Retinal pigment epithelial cell (primary cell): ENCODE results near the gene FAM177A1.
A peak's percentile ranks its signal among the peaks of the same experiment; 100 is the strongest.

Experiments used
- DNase-seq: peaks from one replicate; pipeline ENCODE4 v3.0.0-alpha.2; 2010; ENCODE audit warnings: low read depth
- H3K4me3 ChIP-seq: 2 replicates; pipeline ENCODE4 v1.5.1; 2011; ENCODE audit warnings: mild to moderate bottlenecking, low read length, control low read depth, moderate library complexity
- TF ChIP-seq, protein P1 (sequence below): conservative IDR thresholded peaks from 2 replicates; pipeline ENCODE4 v1.5.1; 2011; ENCODE audit warnings: low read depth, low read length, control low read depth, inconsistent platforms

The FAM177A1 gene

GRCh38 chr14:35117112-35117511 lies 71.0 kb downstream of the FAM177A1 start:
- TF ChIP-seq, protein P1, sequence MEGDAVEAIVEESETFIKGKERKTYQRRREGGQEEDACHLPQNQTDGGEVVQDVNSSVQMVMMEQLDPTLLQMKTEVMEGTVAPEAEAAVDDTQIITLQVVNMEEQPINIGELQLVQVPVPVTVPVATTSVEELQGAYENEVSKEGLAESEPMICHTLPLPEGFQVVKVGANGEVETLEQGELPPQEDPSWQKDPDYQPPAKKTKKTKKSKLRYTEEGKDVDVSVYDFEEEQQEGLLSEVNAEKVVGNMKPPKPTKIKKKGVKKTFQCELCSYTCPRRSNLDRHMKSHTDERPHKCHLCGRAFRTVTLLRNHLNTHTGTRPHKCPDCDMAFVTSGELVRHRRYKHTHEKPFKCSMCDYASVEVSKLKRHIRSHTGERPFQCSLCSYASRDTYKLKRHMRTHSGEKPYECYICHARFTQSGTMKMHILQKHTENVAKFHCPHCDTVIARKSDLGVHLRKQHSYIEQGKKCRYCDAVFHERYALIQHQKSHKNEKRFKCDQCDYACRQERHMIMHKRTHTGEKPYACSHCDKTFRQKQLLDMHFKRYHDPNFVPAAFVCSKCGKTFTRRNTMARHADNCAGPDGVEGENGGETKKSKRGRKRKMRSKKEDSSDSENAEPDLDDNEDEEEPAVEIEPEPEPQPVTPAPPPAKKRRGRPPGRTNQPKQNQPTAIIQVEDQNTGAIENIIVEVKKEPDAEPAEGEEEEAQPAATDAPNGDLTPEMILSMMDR: no peak
- no peak for DNase-seq
- no peak overlapping the region for H3K4me3 ChIP-seq

DNA sequence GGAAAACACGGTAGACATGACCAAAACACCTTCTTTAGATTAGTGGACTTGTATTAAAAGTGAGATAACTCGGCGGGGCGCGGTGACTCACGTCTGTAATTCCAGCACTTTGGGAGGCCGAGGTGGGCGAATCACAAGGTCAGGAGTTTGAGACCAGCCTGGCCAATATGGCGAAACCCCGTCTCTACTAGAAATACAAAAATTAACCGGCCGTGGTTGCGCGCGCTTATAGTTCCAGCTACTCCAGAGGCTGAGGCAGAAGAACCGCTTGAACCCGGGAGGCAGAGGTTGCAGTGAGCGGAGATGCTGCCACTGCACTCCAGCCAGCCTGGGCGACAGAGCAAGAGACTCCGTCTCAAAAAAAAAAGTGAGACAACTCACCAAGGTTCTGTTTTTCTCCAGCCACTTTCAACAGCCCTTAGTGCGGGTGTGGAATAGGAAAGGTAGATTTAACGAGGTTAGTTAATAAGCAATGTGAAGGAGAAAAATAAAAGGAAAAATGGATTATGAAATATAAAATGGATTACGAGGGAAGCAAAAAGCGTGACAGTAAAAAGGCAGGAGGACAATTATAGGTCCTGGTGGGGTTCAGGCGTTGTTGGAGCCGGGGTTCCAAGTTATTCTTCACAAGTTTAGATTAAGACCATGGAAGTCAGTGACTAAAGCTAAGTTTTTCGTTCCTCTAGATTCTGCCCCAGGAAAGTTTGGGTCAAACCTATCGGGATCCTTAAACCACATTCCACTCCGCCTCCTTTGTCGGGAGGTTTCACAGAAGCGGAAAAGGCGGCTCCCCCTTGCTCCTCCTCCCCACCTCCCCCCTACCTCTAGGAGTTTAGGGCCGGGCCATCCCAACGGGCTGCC lies 75.2 kb downstream of the FAM177A1 start:
- TF ChIP-seq, protein P1: no peak
- no peak for DNase-seq
- peak overlapping the region; percentile 96 for H3K4me3 ChIP-seq

GRCh38 chr14:35121887-35122695 lies 76.0 kb downstream of the FAM177A1 start, which contains the start of the genes PPP2R3C and PRORP:
TSS of gene PPP2R3C (minus strand) at chr14:35121990. CDS start at chr14:35121959, 31 bp downstream.
TSS of gene PRORP (plus strand) at chr14:35122552. CDS start at chr14:35123246, 694 bp downstream.
- H3K4me3 ChIP-seq: peak within 1 kb of the TSS; percentile 96
- TF ChIP-seq, protein P1: no peak
- DNase-seq: peak; percentile 86

- peak overlapping the region; percentile 96 for H3K4me3 ChIP-seq
- peak; percentile 25 for DNase-seq
- TF ChIP-seq, protein P1: no peak
Observed at GRCh38 chr14:35122696-35123387, 76.8 kb downstream of the FAM177A1 start.

DNA sequence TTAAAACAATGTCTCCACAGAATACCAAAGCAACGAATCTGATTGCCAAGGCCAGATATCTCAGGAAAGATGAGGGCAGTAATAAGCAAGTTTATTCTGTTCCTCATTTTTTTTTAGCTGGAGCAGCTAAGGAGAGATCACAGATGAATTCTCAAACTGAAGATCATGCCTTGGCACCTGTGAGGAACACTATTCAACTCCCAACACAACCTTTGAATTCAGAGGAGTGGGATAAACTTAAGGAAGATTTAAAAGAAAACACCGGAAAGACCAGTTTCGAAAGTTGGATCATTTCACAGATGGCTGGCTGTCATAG lies 77.3 kb downstream of the FAM177A1 start:
- no peak for DNase-seq
- TF ChIP-seq, protein P1: no peak
- H3K4me3 ChIP-seq: peak overlapping the region; percentile 96

DNA sequence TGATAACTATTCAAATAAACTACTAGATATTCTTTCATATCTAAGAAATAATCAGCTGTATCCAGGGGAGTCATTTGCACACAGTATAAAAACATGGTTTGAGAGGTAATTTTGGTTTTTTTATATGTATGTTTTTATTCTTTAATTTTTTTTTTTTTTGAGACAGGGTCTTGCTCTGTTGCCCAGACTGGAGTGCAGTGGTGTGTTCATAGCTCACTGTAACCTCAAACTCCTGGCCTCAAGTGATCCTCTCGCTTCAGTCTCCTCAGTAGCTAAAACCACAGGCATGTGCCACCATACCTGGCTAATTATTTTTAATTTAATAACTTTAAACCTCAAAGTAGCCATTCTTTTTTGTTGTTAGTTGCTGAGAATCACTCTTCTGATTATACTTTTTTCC lies 78.1 kb downstream of the FAM177A1 start:
- DNase-seq: no peak
- TF ChIP-seq, protein P1: no peak
- no peak overlapping the region for H3K4me3 ChIP-seq
